Ectodermal cell (in vitro differentiated cells): ENCODE measurements around the gene FHIP1B. TPM values are rescaled to one million over a fixed set of nuclear protein-coding genes. Genes with fewer than 3 reads are reported as not detected.
"Not testable (repeated sequence)": the region's sequence is repeated elsewhere in the genome, so short reads cannot be mapped to it uniquely, and the experiment has no call there.

Experiments
- H3K27ac ChIP-seq: 2 replicates; pipeline ENCODE4 v1.7.0; 2013; ENCODE audit warnings: mild to moderate bottlenecking, low read depth, low read length; ENCODE audit not compliant: insufficient read depth, poor library complexity, severe bottlenecking
- H3K27me3 ChIP-seq: 2 replicates; pipeline ENCODE4 v1.7.0; 2013; ENCODE audit warnings: mild to moderate bottlenecking, low read length; ENCODE audit not compliant: insufficient read depth, control insufficient read depth, poor library complexity, severe bottlenecking
- H3K36me3 ChIP-seq: one replicate; pipeline ENCODE4 v1.7.0; 2013; ENCODE audit warnings: low read length; ENCODE audit not compliant: control insufficient read depth, insufficient read depth
- H3K4me1 ChIP-seq: one replicate; pipeline ENCODE4 v1.7.0; 2013; ENCODE audit warnings: low read length; ENCODE audit not compliant: control insufficient read depth, insufficient read depth
- H3K4me3 ChIP-seq: 2 replicates; pipeline ENCODE4 v1.7.0; 2013; ENCODE audit warnings: low read depth, low read length, control low read depth; ENCODE audit not compliant: insufficient read depth
- H3K9me3 ChIP-seq: 2 replicates; pipeline ENCODE4 v1.7.0; 2013; ENCODE audit warnings: mild to moderate bottlenecking, low read length, moderate library complexity; ENCODE audit not compliant: control insufficient read depth
- WGBS, 2 experiments: methylation state at CpG; one replicate each; pipeline ENCODE4 v1.1.7; 2013; ENCODE audit warnings: missing lambda C conversion rate in 2 of 2; 5-methylcytosine and 5-hydroxymethylcytosine counted together
- polyA plus RNA-seq, 4 experiments: library from polyadenylated mRNA; stranded (reverse); fragments of 50-300 nt; gene quantifications; one replicate each; pipeline ENCODE4 v1.2.3, GENCODE V29; 2013

FHIP1B gene
- polyA plus RNA-seq (2013, experiment 1 of 4), result 38.9 TPM
- polyA plus RNA-seq (2013, experiment 2 of 4), result 43.4 TPM
- polyA plus RNA-seq (2013, experiment 3 of 4), result 27.6 TPM
- polyA plus RNA-seq (2013, experiment 4 of 4), result 30.2 TPM

- Histone ChIP-seq H3K27me3 (no peaks in the 10 kb centered on the region), H3K27ac (peak within 1 kb of the TSS; percentile 71), H3K4me3 (peak within 1 kb of the TSS; percentile 75), H3K9me3 (no peaks in the 10 kb centered on the region), H3K36me3 (no peaks in the 10 kb centered on the region), H3K4me1 (peaks cover 8% of the 10 kb centered on the region)
- 0% methylated on average over 62 of the region's 62 CpGs for WGBS, 2 experiments
Observed at GRCh38 chr11:6234387-6235107, at the start of gene FHIP1B. Gene FHIP1B (minus strand): TSS chr11:6234636. CDS start chr11:6224516, 10,120 bp downstream.

GRCh38 chr11:6283453-6284023 lies 49.1 kb upstream of the FHIP1B start:
- Histone ChIP-seq H3K4me1 (no peaks in the 10 kb centered on the region), H3K4me3 (no peak overlapping the region), H3K36me3 (no peaks in the 10 kb centered on the region), H3K9me3 (no peaks in the 10 kb centered on the region), H3K27ac (no peak overlapping the region), H3K27me3 (no peaks in the 10 kb centered on the region)
- 92 to 94% methylated on average over 4 of the region's 4 CpGs for WGBS, 2 experiments

- H3K4me1 ChIP-seq, H3K27ac ChIP-seq: not testable (repeated sequence)
Observed at GRCh38 chr11:6280809-6281208, 46.4 kb upstream of the FHIP1B start.

GRCh38 chr11:6273188-6273587 lies 38.8 kb upstream of the FHIP1B start:
- WGBS, 2 experiments, result 76 to 78% methylated on average over 4 of the region's 4 CpGs
- no peaks in the 10 kb centered on the region for H3K9me3 ChIP-seq

More at GRCh38 chr11:6280809-6281208, 46.4 kb upstream of the FHIP1B start:
- H3K4me3 ChIP-seq, H3K9me3 ChIP-seq, H3K27me3 ChIP-seq, H3K36me3 ChIP-seq: not testable (repeated sequence)
- 79 to 81% methylated on average over 7 of the region's 7 CpGs for WGBS, 2 experiments

GRCh38 chr11:6271598-6271997 lies 37.2 kb upstream of the FHIP1B start:
- no peak overlapping the region for H3K4me3 ChIP-seq
- no peaks in the 10 kb centered on the region for H3K27me3 ChIP-seq
- no peaks in the 10 kb centered on the region for H3K9me3 ChIP-seq
- no peak overlapping the region for H3K27ac ChIP-seq
- no peaks in the 10 kb centered on the region for H3K36me3 ChIP-seq
- 78 to 80% methylated on average over 3 of the region's 3 CpGs for WGBS, 2 experiments
- H3K4me1 ChIP-seq, result no peaks in the 10 kb centered on the region

More at GRCh38 chr11:6273188-6273587, 38.8 kb upstream of the FHIP1B start:
- no peaks in the 10 kb centered on the region for H3K4me1 ChIP-seq
- no peak overlapping the region for H3K4me3 ChIP-seq
- H3K27ac ChIP-seq, result no peak overlapping the region
- H3K36me3 ChIP-seq, result no peaks in the 10 kb centered on the region
- H3K27me3 ChIP-seq, result no peaks in the 10 kb centered on the region

GRCh38 chr11:6270584-6271246 lies 36.3 kb upstream of the FHIP1B start:
- Histone ChIP-seq H3K9me3 (no peaks in the 10 kb centered on the region), H3K4me3 (no peak overlapping the region), H3K27ac (no peak overlapping the region), H3K36me3 (no peaks in the 10 kb centered on the region), H3K27me3 (no peaks in the 10 kb centered on the region), H3K4me1 (no peaks in the 10 kb centered on the region)
- 94 to 96% methylated on average over 41 of the region's 41 CpGs for WGBS, 2 experiments

- 94 to 95% methylated on average over 24 of the region's 24 CpGs for WGBS, 2 experiments
- H3K9me3 ChIP-seq, result no peaks in the 10 kb centered on the region
- no peak overlapping the region for H3K4me3 ChIP-seq
- H3K36me3 ChIP-seq, result no peaks in the 10 kb centered on the region
- no peaks in the 10 kb centered on the region for H3K27me3 ChIP-seq
- H3K27ac ChIP-seq, result no peak overlapping the region
- H3K4me1 ChIP-seq, result no peaks in the 10 kb centered on the region
Observed at GRCh38 chr11:6269994-6270393, 35.6 kb upstream of the FHIP1B start.

- Histone ChIP-seq H3K36me3 (no peaks in the 10 kb centered on the region), H3K27ac (no peak overlapping the region), H3K27me3 (no peaks in the 10 kb centered on the region), H3K9me3 (no peaks in the 10 kb centered on the region), H3K4me1 (no peaks in the 10 kb centered on the region), H3K4me3 (no peak overlapping the region)
- WGBS, 2 experiments, result 84 to 88% methylated on average over 1 of the region's 1 CpG
Observed at GRCh38 chr11:6268820-6269219, 34.4 kb upstream of the FHIP1B start.

GRCh38 chr11:6263662-6264061 lies 29.2 kb upstream of the FHIP1B start:
- Histone ChIP-seq H3K4me1 (peaks cover 7% of the 10 kb centered on the region), H3K27me3 (peaks cover 31% of the 10 kb centered on the region), H3K4me3 (no peak overlapping the region), H3K9me3 (no peaks in the 10 kb centered on the region), H3K36me3 (no peaks in the 10 kb centered on the region), H3K27ac (no peak overlapping the region)
- WGBS, 2 experiments, result 89 to 95% methylated on average over 1 of the region's 1 CpG

- H3K36me3 ChIP-seq, result no peaks in the 10 kb centered on the region
- peaks cover 14% of the 10 kb centered on the region for H3K4me1 ChIP-seq
- 53 to 63% methylated on average over 4 to 5 of the region's 5 CpGs for WGBS, 2 experiments
- peaks cover 61% of the 10 kb centered on the region for H3K27me3 ChIP-seq
- H3K4me3 ChIP-seq, result peak overlapping the region; percentile 32
- no peak overlapping the region for H3K27ac ChIP-seq
- H3K9me3 ChIP-seq, result no peaks in the 10 kb centered on the region
Observed at GRCh38 chr11:6260207-6260726, 25.8 kb upstream of the FHIP1B start.
